DMS114 treated with DMSO at 0.1 percent for 48 hours (cell line): ENCODE data around the gene ACO2.

Experiments used
- DNase-seq: peaks from one replicate; lab custom pipeline; 2025; ENCODE audit not compliant: unreplicated experiment; lab: John Stamatoyannopoulos, UW

The ACO2 gene

DNA sequence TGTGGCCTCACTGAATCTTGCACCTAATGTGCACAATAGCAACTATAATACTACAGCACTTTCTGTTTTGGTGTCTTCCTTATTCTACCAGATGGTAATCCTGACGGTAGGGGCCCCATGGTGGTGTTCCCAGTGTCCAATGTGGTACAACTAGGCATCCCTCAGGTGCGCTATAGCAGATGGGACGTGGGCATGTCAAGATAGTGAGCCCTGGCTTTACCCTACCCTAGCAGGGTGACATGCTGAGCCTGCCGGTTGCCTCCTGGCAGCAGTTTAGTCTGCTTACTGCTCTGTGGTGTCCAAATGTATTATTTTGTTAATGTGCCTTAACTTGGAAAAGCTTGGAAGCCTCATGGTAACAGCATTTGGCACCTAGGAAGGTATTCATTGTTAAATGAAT is 19.2 kb downstream of the ACO2 start:
- no peak for DNase-seq

DNA sequence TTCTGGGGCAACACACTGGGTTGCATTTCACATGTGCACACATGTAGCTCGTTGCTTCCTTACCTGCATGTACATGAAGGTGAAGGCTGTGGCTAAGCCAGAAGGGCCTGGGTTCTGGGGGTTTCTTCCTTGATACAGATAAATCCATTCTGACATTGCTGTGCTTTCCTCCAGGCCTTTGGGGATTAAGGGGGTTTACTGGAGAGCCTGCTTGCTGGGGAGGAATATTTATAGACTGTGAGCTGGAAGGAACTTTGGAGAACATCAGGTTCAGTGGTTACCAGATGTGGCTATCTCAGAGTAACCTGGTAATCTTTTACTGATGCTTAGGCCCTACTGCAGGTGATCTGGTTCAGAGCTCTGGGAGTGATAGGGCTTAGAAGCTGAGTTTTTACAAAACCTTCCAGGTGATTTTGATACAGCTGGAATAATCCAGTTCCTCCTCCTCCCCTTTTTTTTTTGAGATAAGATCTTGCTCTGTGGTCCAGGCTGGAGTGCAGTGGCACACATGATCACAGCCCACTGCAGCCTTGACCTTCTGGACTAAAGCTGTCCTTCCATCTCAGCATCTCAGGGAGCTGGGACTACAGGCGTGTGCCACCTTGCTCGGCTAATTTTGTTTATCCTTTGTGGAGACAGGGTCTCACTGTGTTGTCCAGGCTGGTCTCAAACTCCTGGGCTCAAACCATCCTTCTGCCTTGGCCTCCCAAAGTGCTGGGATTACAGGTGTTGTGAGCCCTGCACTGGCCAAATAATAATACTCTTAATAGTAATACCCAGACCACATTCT is 19.9 kb downstream of the ACO2 start:
- DNase-seq = no peak

DNA sequence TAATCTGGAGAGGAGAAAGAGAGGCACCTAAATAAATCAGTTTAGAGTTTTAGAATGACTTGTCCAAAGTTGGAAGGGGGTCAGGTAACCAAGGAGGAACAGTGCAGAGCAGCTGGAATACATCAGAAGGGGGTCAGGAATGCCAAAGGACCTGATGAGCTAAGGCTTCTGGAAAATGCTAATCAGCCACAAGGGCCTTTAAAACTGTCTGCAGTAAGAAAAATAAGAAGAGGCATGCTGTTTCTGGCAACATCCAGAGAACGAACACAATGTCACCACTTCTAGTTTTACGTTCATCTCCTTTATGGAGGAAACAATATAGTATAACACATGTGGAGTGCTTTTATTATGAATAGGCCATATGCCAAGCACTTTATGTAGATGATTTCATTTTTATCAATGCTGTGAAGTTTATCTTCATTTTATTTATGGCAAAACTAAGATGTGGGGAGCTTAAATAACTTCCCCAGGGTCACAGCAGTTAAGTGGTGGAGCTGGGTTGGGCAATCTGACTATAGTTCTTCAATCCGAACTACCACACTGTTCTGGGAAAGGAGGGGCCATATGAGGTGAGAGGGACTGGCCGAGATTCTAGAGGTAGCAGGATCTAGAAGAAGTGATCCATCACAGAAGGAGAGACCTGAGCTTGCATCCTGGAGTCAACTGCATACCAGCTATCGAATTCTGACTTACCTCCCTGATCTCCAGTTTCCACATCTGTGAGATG is 22.6 kb downstream of the ACO2 start:
- no peak for DNase-seq

GRCh38 chr22:41498303-41498835 is 29.5 kb downstream of the ACO2 start:
- DNase-seq = no peak

DNA sequence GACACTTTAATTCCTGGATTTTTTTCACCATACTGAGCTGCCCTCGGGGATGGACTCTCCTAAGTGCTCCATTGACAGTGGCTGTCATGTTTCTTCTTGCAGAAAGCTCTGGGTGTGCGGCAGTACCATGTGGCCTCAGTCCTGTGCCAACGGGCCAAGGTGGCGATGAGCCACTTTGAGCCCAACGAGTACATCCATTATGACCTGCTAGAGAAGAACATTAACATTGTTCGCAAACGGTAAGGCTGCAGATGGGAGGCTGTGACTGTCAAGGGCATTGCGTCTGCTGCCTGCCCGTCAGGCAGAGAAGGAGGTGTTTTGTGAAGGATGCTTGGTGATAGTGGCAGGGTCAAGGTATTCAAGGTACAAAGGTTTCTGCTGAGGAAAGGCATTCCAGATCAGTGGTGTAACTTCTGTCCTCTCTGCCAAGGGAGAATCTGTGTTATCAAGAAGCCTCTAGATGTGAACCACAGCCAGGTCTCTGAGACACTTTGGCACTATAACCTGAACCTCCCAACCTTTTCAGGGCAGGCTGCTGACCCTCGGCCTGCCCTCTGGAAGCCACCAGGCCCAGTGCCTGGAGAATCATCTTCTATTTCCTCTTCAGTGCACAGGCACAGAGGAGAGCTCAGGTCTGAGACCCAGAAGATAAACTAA is 30.8 kb downstream of the ACO2 start:
- DNase-seq = no peak

GRCh38 chr22:41500303-41500702 is 31.4 kb downstream of the ACO2 start:
- no peak for DNase-seq

- peak; percentile 14 for DNase-seq
Observed at GRCh38 chr22:41501209-41501608, 32.3 kb downstream of the ACO2 start.

DNA sequence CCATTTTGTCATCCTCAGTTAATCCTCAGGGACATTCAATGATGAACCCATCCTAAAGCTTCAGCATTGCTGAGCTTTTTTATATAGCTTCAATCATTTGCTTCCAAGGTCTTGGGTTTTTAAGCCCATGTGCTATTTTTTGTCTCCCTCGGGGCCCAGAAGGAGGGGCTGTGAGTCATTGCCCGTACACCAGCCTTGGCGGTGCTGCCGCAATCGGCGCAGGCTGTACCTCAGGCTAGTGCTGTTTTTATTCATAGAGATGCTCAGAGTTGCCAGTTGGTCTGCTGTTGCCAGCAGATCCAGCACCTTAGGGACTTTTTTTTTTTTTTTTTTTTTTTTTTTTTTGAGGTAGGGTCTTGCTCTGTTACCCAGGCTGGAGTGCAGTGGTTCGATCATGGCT is 35.5 kb downstream of the ACO2 start:
- DNase-seq = no peak

- DNase-seq = no peak
Observed at GRCh38 chr22:41504816-41505215, 35.9 kb downstream of the ACO2 start.

DNA sequence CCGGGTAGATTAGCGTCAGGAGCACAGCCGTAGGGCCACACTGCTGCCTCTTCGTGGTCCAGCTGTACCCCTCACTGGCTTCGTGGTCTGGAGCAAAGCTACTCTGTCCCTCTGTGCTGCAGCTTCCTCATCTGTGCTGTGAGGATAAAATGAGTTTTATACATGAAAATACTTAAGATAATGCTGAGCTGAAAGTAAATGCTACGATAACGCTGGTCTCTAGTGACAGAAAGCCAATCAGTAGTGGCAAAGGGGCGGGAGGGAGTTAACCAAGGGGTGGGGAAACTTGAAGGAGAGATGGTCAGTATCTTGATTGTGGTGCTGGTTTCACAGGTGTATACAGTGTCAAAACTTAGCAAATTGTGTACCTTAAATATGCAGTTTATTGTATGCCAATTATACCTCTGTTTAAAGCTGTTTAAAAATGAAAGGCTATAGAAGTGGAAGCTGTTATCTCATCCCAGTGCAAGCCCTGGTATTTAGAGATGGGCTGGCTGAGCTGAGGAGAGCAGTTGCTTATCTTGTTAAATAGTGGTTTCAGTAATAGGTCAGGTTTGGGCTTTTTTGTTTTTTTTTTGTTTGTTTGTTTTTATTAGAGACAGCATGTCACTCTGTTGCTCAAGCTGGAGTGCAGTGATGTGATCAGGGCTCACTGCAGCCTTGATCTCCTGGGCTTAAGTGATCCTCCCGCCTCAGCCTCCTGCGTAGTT is 36.7 kb downstream of the ACO2 start:
- no peak for DNase-seq

GRCh38 chr22:41507330-41508063 is 38.6 kb downstream of the ACO2 start:
- no peak for DNase-seq

GRCh38 chr22:41508770-41509170 is 39.9 kb downstream of the ACO2 start:
- no peak for DNase-seq

GRCh38 chr22:41511521-41511968 is 42.6 kb downstream of the ACO2 start:
- DNase-seq = no peak

DNA sequence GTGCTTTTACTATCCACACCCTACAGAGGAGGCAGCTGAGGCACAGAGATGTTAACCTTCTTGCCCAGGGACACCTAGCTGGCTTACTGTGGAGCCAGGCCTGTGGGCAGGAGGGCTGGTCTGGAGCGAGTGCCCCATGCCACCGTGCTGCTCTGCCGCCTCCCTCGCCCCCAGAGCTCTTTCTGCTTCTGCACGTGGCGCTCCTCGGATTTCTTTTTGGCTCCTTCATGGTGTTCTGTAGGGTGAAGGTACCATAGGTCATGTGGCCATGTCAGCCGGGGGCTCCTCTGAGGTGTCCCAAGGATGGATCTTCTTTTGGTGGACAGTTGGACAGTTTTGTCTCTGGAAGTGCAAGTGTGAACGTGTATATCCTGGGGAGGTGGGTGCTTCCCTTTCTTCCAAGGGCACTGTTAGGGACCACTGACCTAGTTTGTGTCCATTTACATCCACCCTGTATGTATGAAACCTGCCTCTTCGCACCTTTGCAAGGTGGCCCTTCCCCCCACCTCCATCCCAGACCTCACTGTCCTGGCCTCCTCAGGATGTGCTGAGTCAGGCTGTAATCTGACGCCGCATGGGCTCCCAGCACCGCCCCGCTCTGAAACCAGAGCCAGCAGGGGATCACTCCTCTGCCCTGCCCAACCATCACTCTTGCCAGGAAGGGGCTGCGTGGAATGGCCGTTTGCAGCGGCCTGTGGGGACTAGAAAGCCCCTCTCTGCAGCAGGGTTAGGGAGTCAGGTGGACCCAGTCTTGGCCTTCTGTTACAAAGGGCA is 43.7 kb downstream of the ACO2 start:
- no peak for DNase-seq

- DNase-seq = no peak
Observed at GRCh38 chr22:41513391-41513790, 44.5 kb downstream of the ACO2 start.

DNA sequence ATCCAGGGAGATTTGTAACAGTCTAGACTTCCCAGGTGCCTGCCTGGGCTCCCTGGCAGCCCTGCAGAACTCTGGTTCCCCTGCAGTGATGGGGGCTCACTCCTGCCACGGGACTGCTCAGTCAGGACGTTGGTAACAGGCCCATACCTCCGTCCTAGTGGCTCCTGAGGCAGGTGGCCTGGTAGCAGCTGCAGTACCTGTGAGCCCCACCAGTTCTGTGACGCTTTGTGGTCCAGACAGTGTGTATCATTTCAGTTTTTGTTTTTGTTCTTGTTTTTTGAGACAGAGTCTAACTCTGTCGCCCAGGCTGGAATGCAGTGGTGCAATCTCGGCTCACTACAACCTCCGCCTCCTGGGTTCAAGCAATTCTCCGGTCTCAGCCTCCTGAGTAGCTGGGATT is 47.5 kb downstream of the ACO2 start:
- no peak for DNase-seq

GRCh38 chr22:41517172-41518047 is 48.5 kb downstream of the ACO2 start:
- DNase-seq = peak; percentile 28

- DNase-seq = no peak
Observed at GRCh38 chr22:41518048-41518347, 49.1 kb downstream of the ACO2 start.

- DNase-seq = no peak
Observed at GRCh38 chr22:41521126-41521525, 52.2 kb downstream of the ACO2 start.
